Pancreas (tissue), 10 donors: ENCODE measurements around the gene CYYR1. TPM values are rescaled to one million over a fixed set of nuclear protein-coding genes. Genes with fewer than 3 reads are reported as not detected.
"Not testable (repeated sequence)": the region's sequence is repeated elsewhere in the genome, so short reads cannot be mapped to it uniquely, and the experiment has no call there.

Source experiments
- ATAC-seq, 4 donors: fragments of 200-7000 bp; cut with Tn5 transposase; one replicate each; pipeline versions ENCODE4 v1.8.0 to v1.9.1; 2020; ENCODE audit warnings: mild to moderate bottlenecking in 4 of 4, moderate library complexity in 4 of 4
- DNase-seq, 6 donors: peaks; one replicate each; pipeline ENCODE4 v3.0.0-alpha.2; 2020
- FAIRE-seq: peaks from 2 replicates; lab custom pipeline; 2012; peaks lifted over from hg19 to GRCh38; lab: Jason Lieb, UNC
- H3K27ac ChIP-seq, 4 donors: fragments of 200-600 bp; sonication (generic); 1 replicate in 3 of 4; 2 replicates in 1 of 4; pipeline versions ENCODE4 v1.5.0 to v1.8.0; 2020
- H3K27me3 ChIP-seq, 4 donors: fragments of 200-600 bp; one replicate each; pipeline ENCODE4 v1.8.0; 2021
- H3K36me3 ChIP-seq, 3 donors: fragments of 200-600 bp; sonication (generic) in 1 of 3; one replicate each; pipeline versions ENCODE4 v1.5.0 to v1.8.0; 2020 to 2021
- H3K4me1 ChIP-seq, 3 donors: fragments of 200-600 bp; one replicate each; pipeline ENCODE4 v1.8.0; 2021
- H3K4me3 ChIP-seq, 4 donors: fragments of 200-600 bp; sonication (generic) in 2 of 4; one replicate each; pipeline versions ENCODE4 v1.5.0 to v1.8.0; 2020 to 2021
- H3K9me3 ChIP-seq, 4 donors: fragments of 200-600 bp; one replicate each; pipeline ENCODE4 v1.8.0; 2021
- WGBS, 2 donors: extraction: QIAGEN DNeasy Blood & Tissue Kit; methylation state at CpG; one replicate each; pipeline ENCODE4 v1.1.7; 2013; 5-methylcytosine and 5-hydroxymethylcytosine counted together
- intact Hi-C, 3 donors: fragments of 100-400 bp; cut with DNase I; formaldehyde crosslinking; loops; one replicate each; pipeline versions ENCODE4 v1.11.1 to v1.14.2; 2022
- polyA plus RNA-seq, 2 donors: library from polyadenylated mRNA; stranded (reverse); fragments of 200-250 nt; gene quantifications; one replicate each; pipeline ENCODE4 v1.2.3, GENCODE V29; 2013
- total RNA-seq, 6 donors: library from RNA; stranded (reverse); fragmentation: NEBNext Ultra II Directional in 4 of 6; extraction: Animal tissue kit (Norgen Biotek cat#: 25700) in 4 of 6; gene quantifications; one replicate each; pipeline versions ENCODE4 v1.2.1 to v1.2.4, GENCODE V29; 2021 to 2023
- TF ChIP-seq, protein P1 (sequence below), 4 donors: fragments of 200-600 bp; sonication (generic) in 3 of 4; IDR thresholded peaks; one replicate each; pipeline versions ENCODE4 v1.5.0 to v1.8.0; 2021; ENCODE audit warnings: antibody characterized with exemption in 4 of 4
- donor health status: healthy with polysubstance abuse.
- donor health status: DM: no; HTN: no; CAD: no; lungs with moderate emphysema.
- donor health status: DM: no; HTN: no; CAD: no.
- donor health status: control.
- donor health status: control.
- donor health status: Bipolar disorder and iron deficiency.
- donor health status: DM: yes; HTN: yes; CAD: no.
- donor health status: DM: no; HTN: no; CAD: no.
- donor health status: DM: no; HTN: no; CAD: no.
- donor health status: DM: yes; HTN: yes; CAD: no.

CYYR1 gene
- total and polyA plus RNA-seq, 8 donors: 2.2 to 8.1 (median 4.0) TPM

- WGBS, 2 donors: 79 to 87% methylated on average over 3 of the region's 3 CpGs
- intact Hi-C loops: no loop called here
- no peaks in the 10 kb centered on the region for H3K9me3 ChIP-seq
- no peak for ATAC-seq
- no peak for DNase-seq
- no peaks in the 10 kb centered on the region for H3K36me3 ChIP-seq
- H3K27ac ChIP-seq: no peak overlapping the region
- H3K27me3 ChIP-seq: no peaks in the 10 kb centered on the region
- no peak overlapping the region for H3K4me3 ChIP-seq
- no peak for FAIRE-seq
- no peaks in the 10 kb centered on the region for H3K4me1 ChIP-seq
- TF ChIP-seq, protein P1, sequence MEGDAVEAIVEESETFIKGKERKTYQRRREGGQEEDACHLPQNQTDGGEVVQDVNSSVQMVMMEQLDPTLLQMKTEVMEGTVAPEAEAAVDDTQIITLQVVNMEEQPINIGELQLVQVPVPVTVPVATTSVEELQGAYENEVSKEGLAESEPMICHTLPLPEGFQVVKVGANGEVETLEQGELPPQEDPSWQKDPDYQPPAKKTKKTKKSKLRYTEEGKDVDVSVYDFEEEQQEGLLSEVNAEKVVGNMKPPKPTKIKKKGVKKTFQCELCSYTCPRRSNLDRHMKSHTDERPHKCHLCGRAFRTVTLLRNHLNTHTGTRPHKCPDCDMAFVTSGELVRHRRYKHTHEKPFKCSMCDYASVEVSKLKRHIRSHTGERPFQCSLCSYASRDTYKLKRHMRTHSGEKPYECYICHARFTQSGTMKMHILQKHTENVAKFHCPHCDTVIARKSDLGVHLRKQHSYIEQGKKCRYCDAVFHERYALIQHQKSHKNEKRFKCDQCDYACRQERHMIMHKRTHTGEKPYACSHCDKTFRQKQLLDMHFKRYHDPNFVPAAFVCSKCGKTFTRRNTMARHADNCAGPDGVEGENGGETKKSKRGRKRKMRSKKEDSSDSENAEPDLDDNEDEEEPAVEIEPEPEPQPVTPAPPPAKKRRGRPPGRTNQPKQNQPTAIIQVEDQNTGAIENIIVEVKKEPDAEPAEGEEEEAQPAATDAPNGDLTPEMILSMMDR (IDR thresholded peaks at IDR 0.05): no peak
These were observed 112.5 kb downstream of the CYYR1 start for GRCh38 chr21:26460621-26461020.

GRCh38 chr21:26458854-26459253, 114.2 kb downstream of the CYYR1 start:
- H3K27me3 ChIP-seq, H3K9me3 ChIP-seq, H3K4me1 ChIP-seq, H3K4me3 ChIP-seq, FAIRE-seq, ATAC-seq, H3K27ac ChIP-seq, H3K36me3 ChIP-seq, DNase-seq, intact Hi-C loops: not testable (repeated sequence)
- WGBS, 2 donors: 65 to 81% methylated on average over 3 of the region's 3 CpGs

- ATAC-seq: peak in 1 of 4 donors; percentile 49
- 91 to 92% methylated on average over 3 of the region's 3 CpGs for WGBS, 2 donors
- DNase-seq: no peak
These were observed 115.3 kb downstream of the CYYR1 start for GRCh38 chr21:26457817-26458216.

DNA sequence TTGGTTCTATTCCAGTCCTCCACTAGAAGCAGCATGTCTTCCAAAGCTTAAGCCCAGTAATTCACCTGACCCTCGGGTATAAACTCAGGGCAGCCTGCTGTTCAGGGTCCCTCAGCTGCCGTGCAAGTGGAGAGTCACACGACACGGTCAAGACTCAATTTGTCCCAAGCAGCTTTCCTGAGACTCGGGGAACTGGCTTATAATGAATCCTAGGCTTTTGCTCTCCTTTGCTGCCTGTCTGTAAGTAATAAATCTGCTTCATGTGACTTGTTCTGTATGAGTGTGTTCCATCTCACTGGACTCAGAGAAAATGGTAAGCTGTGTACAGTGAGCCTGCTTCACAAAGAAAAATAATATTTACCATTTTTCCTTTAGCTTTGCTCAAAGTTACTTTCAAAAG, 119.8 kb downstream of the CYYR1 start:
- Histone ChIP-seq H3K4me1 (no peaks in the 10 kb centered on the region), H3K27me3 (no peaks in the 10 kb centered on the region), H3K27ac (no peak overlapping the region), H3K36me3 (no peaks in the 10 kb centered on the region), H3K4me3 (no peak overlapping the region), H3K9me3 (no peaks in the 10 kb centered on the region)
- DNase-seq: no peak
- 65 to 68% methylated on average over 5 of the region's 5 CpGs for WGBS, 2 donors
- intact Hi-C loops: no loop called here
- ATAC-seq: no peak
- TF ChIP-seq, protein P1 (IDR thresholded peaks at IDR 0.05): no peak
- no peak for FAIRE-seq

More at GRCh38 chr21:26457817-26458216, 115.3 kb downstream of the CYYR1 start:
- Histone ChIP-seq H3K4me1 (no peaks in the 10 kb centered on the region), H3K27ac (no peak overlapping the region), H3K9me3 (no peaks in the 10 kb centered on the region), H3K4me3 (no peak overlapping the region), H3K36me3 (no peaks in the 10 kb centered on the region), H3K27me3 (no peaks in the 10 kb centered on the region)
- intact Hi-C loops: no loop called here
- TF ChIP-seq, protein P1 (IDR thresholded peaks at IDR 0.05): no peak
- no peak for FAIRE-seq

DNA sequence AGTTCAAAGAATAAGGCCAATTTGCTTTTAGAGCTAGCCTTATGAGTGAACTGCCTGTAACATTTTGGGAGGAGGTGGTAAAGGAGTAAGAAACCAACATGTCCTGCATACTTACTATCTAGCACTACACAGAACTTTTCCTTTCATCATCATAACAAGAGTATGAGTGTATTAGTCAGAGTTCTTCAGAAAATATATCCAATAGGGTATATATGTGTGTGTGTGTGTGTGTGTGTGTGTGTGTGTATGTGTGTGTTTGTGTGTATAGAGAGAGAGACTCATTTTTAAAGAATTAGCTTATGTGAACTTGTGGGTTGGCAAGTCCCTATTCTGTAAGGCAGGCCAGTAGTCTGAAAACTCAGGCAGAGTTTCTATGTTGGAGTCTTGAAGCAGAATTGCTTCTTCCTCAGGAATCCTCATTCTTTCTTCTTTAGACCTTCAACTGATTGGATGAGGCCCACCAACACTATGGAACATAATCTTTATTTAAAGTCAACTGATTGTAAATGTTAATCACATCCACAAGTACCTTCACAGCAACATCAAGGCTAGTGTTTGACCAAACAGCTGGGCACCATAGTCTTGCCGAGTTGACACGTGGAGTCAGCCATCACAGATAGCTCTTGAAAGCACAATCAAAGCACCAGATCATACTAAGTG, 121.9 kb downstream of the CYYR1 start:
- Histone ChIP-seq H3K27me3 (no peaks in the 10 kb centered on the region), H3K4me1 (no peaks in the 10 kb centered on the region), H3K36me3 (no peaks in the 10 kb centered on the region), H3K9me3 (no peaks in the 10 kb centered on the region), H3K4me3 (no peak overlapping the region), H3K27ac (no peak overlapping the region)
- intact Hi-C loops: no loop called here
- TF ChIP-seq, protein P1 (IDR thresholded peaks at IDR 0.05): no peak
- FAIRE-seq: no peak
- ATAC-seq: no peak
- no peak for DNase-seq
- WGBS, 2 donors: 72% methylated on average over 2 of the region's 2 CpGs
